GM12892 (cell line): ENCODE measurements around the gene FRMPD2.

Experiments
- POLR2A ChIP-seq: IDR thresholded peaks from 2 replicates; pipeline ENCODE4 v1.6.1; 2011; ENCODE audit warnings: low read depth, low read length, control low read depth
- POLR2AphosphoS5 ChIP-seq: IDR thresholded peaks from 2 replicates; pipeline ENCODE4 v1.6.1; 2011; ENCODE audit warnings: low read depth, low read length, control low read depth

DNA sequence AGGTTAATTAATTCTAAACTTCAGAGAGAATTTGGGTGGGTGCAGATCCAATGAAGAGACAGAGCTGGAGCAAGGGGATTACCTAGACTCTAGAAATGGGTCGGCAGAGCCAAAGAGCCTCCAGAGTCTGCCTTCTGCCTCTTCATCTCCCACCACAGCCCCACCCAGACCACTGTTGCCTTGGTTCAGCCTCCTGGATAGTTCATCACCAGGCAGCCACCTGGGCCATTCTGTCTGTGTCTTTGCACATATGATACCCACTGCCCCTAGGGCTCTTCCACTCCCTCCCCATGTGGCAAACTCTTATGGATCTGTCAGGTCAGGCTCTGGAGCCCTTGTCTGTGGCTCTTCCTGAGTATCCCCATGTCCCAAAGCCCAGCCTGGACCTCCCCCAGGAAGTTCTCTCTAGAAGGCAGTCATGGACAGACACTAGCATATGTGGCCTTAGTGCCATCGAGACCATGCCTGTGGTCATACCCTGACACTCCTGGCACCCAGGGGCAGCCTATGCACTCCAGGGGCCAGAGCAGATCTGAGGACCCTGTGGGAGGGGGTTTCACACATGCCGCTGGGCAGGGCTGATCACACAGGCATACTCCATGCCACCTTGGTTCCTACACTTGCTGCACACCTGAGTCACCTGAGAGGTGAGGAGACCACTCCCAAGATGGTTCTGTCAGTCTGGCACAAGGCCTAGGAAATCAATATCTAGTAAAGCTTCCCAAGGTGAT is 41.6 kb downstream of the FRMPD2 start:
- TF ChIP-seq POLR2AphosphoS5 (no peak), POLR2A (no peak)
